Peyer's patch (tissue), 4 donors: ENCODE measurements around the gene SLC4A3. TPM values are rescaled to one million over a fixed set of nuclear protein-coding genes. Genes with fewer than 3 reads are reported as not detected.

Experiments
- DNase-seq, 3 donors: peaks; one replicate each; pipeline ENCODE4 v3.0.0-alpha.2; 2017 to 2019
- H3K27ac ChIP-seq, 4 donors: fragments of 200-600 bp; sonication (generic); one replicate each; pipeline ENCODE4 v1.5.1; 2016 to 2019
- H3K27me3 ChIP-seq, 2 donors: fragments of 200-600 bp; sonication (generic); one replicate each; pipeline ENCODE4 v1.5.1; 2019
- H3K36me3 ChIP-seq, 3 donors: fragments of 200-600 bp; sonication (generic); one replicate each; pipeline ENCODE4 v1.5.1; 2016 to 2019
- H3K4me1 ChIP-seq, 4 donors: fragments of 200-600 bp; sonication (generic); one replicate each; pipeline ENCODE4 v1.5.1; 2016 to 2019
- H3K4me3 ChIP-seq, 4 donors: fragments of 200-600 bp; sonication (generic); 1 replicate in 3 of 4; 2 replicates in 1 of 4; pipeline ENCODE4 v1.5.1; 2016 to 2019; ENCODE audit warnings: mild to moderate bottlenecking in 1 of 4
- H3K9me3 ChIP-seq, 4 donors: fragments of 200-600 bp; sonication (generic); one replicate each; pipeline ENCODE4 v1.5.1; 2016 to 2019; ENCODE audit warnings: mild to moderate bottlenecking in 1 of 4
- CTCF ChIP-seq, 6 experiments: fragments of 450-650 bp in 4 of 6; fragments of 200-600 bp in 2 of 6; sonication (generic) in 1 of 6; IDR thresholded peaks; one replicate each; pipeline ENCODE4 v1.5.1; 2017 to 2019; ENCODE audit warnings: antibody characterized with exemption in 6 of 6, mild to moderate bottlenecking in 3 of 6, moderate library complexity in 1 of 6
- POLR2A ChIP-seq, 2 donors: fragments of 450-650 bp; IDR thresholded peaks; one replicate each; pipeline ENCODE4 v1.5.1; 2017; ENCODE audit warnings: antibody characterized with exemption in 2 of 2, mild to moderate bottlenecking in 2 of 2, moderate library complexity in 2 of 2
- total RNA-seq, 4 donors: library from RNA; depleted of rRNA; stranded (reverse); fragments of >200 nt; gene quantifications; one replicate each; pipeline ENCODE4 v1.1.0, GENCODE V29; 2016

The SLC4A3 gene
- total RNA-seq, 4 donors from 2014 or later: 0.57 to 8.1 TPM; not detected in 2

GRCh38 chr2:219662566-219662965 is 35.1 kb downstream of the SLC4A3 start:
- Histone ChIP-seq H3K4me1 (no peaks in the 10 kb centered on the region), H3K36me3 (no peaks in the 10 kb centered on the region), H3K9me3 (no peaks in the 10 kb centered on the region), H3K27me3 (no peaks in the 10 kb centered on the region), H3K27ac (no peak overlapping the region), H3K4me3 (no peak overlapping the region)
- DNase-seq: peak in 1 of 3 donors; percentile 6
- no peak for TF ChIP-seq CTCF (IDR thresholded peaks at IDR 0.05)
- no peak for TF ChIP-seq POLR2A (IDR thresholded peaks at IDR 0.05)

GRCh38 chr2:219663116-219663762 is 35.8 kb downstream of the SLC4A3 start:
- H3K4me1 ChIP-seq: no peaks in the 10 kb centered on the region
- no peaks in the 10 kb centered on the region for H3K9me3 ChIP-seq
- TF ChIP-seq POLR2A (IDR thresholded peaks at IDR 0.05) (no peak), CTCF (IDR thresholded peaks at IDR 0.05) (no peak)
- H3K36me3 ChIP-seq: no peaks in the 10 kb centered on the region
- H3K27me3 ChIP-seq: no peaks in the 10 kb centered on the region
- peak in 1 of 3 donors; percentile 11 for DNase-seq
- H3K4me3 ChIP-seq: no peak overlapping the region
- H3K27ac ChIP-seq: no peak overlapping the region

- Histone ChIP-seq H3K27ac (no peak overlapping the region), H3K4me1 (no peaks in the 10 kb centered on the region), H3K27me3 (no peaks in the 10 kb centered on the region), H3K36me3 (no peaks in the 10 kb centered on the region), H3K9me3 (no peaks in the 10 kb centered on the region), H3K4me3 (no peak overlapping the region)
- no peak for TF ChIP-seq POLR2A (IDR thresholded peaks at IDR 0.05)
- TF ChIP-seq CTCF (IDR thresholded peaks at IDR 0.05): no peak
- DNase-seq: peak in 1 of 3 donors; percentile 2
These were observed 36.6 kb downstream of the SLC4A3 start for GRCh38 chr2:219664041-219664440.

- DNase-seq: peak in 1 of 3 donors; percentile 18
- TF ChIP-seq POLR2A (IDR thresholded peaks at IDR 0.05) (no peak), CTCF (IDR thresholded peaks at IDR 0.05) (no peak)
- H3K9me3 ChIP-seq: no peaks in the 10 kb centered on the region
- no peak overlapping the region for H3K27ac ChIP-seq
- no peak overlapping the region for H3K4me3 ChIP-seq
- no peaks in the 10 kb centered on the region for H3K4me1 ChIP-seq
- no peaks in the 10 kb centered on the region for H3K36me3 ChIP-seq
- H3K27me3 ChIP-seq: no peaks in the 10 kb centered on the region
These were observed 37.5 kb downstream of the SLC4A3 start for GRCh38 chr2:219664944-219665343.

- Histone ChIP-seq H3K27me3 (no peaks in the 10 kb centered on the region), H3K4me3 (no peak overlapping the region), H3K9me3 (no peaks in the 10 kb centered on the region), H3K4me1 (no peaks in the 10 kb centered on the region), H3K36me3 (no peaks in the 10 kb centered on the region), H3K27ac (no peak overlapping the region)
- TF ChIP-seq CTCF (IDR thresholded peaks at IDR 0.05): no peak
- no peak for TF ChIP-seq POLR2A (IDR thresholded peaks at IDR 0.05)
- DNase-seq: peak in 1 of 3 donors; percentile 7
These were observed 38.5 kb downstream of the SLC4A3 start for GRCh38 chr2:219665926-219666325.
